ENCODE data around the gene ARHGAP24. TPM values are rescaled to one million over a fixed set of nuclear protein-coding genes. Genes with fewer than 3 reads are reported as not detected.

The ARHGAP24 gene
- total RNA-seq, 1 experiment from 2014 or later, result 5.4 TPM

DNA sequence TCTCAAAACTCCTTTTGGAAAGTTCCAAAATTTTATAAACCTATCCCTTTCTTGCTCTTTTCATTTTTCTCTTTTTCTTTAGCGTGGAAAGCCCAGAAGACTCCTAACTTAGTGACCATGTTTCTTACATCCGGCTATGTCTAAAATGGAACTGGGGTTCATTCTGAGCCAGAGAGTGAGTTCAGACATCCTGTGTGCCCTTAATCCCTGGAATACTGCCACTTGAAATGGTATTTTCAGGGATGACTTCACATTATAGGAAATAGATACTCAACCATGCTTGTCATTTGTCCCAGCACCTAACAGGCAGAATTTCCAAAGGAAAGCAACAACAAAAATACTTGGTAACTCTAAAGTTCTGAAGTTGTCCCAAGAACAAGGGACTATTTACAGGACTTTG, 379.6 kb downstream of the ARHGAP24 start:
- Histone ChIP-seq H3K27ac (no peak overlapping the region), H3K27me3 (replicated peaks) (no peaks in the 10 kb centered on the region), H3K4me1 (replicated peaks) (peaks cover under 1% of the 10 kb centered on the region), H3K9me3 (replicated peaks) (no peaks in the 10 kb centered on the region), H3K36me3 (no peaks in the 10 kb centered on the region), H3K4me3 (no peak overlapping the region)
- DNase-seq (ENCODE audit: low read depth in 1 of 2, low spot score in 2 of 2), result no peak

DNA sequence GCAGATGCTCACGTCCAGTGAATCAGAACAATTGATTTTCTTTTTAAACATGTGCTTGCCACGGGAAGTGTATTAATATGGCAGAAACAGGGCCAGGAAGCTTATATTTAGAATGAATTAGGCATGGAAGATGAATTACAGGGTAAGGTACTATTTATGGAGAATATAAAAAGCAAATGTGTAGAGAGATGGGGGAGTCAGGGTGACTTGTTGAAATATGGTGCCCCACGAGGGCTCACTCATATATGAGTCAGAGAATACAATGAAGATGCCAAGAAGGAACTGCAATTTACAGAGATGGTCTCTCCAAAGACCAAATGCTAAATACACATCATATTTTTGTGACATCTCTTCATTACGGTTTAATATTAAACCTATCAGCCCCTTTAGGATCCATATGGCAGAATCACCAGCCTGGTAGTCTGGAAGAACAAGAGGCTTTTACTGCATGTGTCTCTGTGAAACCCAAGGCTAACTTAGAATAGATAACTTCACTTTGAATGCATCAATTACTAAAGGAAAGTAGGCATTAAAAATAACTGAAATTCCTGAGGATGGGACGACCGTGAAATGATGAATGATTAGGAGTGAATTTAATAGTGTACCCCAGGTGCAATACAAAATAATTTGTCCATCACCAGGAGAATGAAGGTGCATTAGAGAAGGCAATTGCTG, 385.3 kb downstream of the ARHGAP24 start:
- Histone ChIP-seq H3K27ac (no peak overlapping the region), H3K27me3 (replicated peaks) (no peaks in the 10 kb centered on the region), H3K36me3 (no peaks in the 10 kb centered on the region), H3K4me1 (replicated peaks) (peaks cover 8% of the 10 kb centered on the region), H3K4me3 (no peak overlapping the region), H3K9me3 (replicated peaks) (no peaks in the 10 kb centered on the region)
- DNase-seq (ENCODE audit: low read depth in 1 of 2, low spot score in 2 of 2), result no peak

DNA sequence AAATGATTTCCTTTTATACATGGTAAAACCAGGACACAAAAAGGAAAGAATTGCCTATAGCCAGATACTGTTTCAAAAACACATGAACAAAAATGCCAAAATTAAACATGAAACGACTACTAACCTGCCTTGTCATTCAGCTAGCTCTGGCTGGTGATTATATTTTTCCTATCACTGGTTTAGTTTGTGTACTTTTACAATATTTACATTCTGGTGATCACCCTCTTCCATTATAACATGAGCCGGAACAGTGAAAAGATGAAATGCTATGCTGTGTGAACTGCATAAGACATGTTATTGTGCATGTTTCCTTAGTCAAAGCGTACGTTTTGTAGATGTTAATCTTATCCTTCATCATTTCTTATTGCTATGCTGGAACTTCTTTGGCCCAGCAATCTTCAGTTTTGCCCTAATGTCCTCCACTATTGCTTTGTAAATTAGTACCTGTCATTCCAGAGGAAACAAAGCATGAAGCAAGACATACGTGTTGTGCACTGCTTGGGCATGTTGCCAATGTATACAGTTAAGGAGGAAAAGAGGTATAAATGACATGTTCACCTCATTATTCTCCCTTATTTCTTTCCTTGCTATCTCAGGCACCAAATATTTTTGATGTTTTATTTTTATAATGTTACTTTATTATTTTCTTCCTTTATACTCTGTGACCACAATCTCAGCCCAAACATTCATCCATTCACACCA, 386.3 kb downstream of the ARHGAP24 start:
- H3K4me3 ChIP-seq, result no peak overlapping the region
- no peaks in the 10 kb centered on the region for H3K27me3 ChIP-seq (replicated peaks)
- H3K27ac ChIP-seq, result no peak overlapping the region
- no peaks in the 10 kb centered on the region for H3K9me3 ChIP-seq (replicated peaks)
- no peak for DNase-seq (ENCODE audit: low read depth in 1 of 2, low spot score in 2 of 2)
- H3K36me3 ChIP-seq, result no peaks in the 10 kb centered on the region
- peaks cover 8% of the 10 kb centered on the region for H3K4me1 ChIP-seq (replicated peaks)

DNA sequence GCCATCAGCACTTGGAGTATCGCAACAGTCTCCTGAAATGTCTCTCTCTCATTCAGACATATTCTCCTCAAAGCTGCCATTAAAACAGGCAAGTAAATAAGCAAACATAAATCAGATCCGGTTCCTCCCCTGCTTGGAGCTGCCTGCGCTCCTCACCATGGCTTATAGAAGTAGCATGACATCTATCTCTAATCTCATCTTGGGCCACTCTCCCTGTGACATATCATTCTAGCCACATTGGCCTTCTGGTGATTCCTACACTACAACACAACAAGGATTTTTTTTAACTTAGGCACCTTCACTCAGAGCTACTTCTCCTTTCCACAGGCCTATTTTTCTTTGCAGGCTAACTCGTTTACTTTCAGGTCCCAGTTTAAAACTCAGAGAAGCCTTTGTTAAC, 387.9 kb downstream of the ARHGAP24 start:
- H3K9me3 ChIP-seq (replicated peaks), result no peaks in the 10 kb centered on the region
- DNase-seq (ENCODE audit: low read depth in 1 of 2, low spot score in 2 of 2), result no peak
- H3K4me3 ChIP-seq, result no peak overlapping the region
- no peak overlapping the region for H3K27ac ChIP-seq
- H3K27me3 ChIP-seq (replicated peaks), result no peaks in the 10 kb centered on the region
- H3K36me3 ChIP-seq, result no peaks in the 10 kb centered on the region
- H3K4me1 ChIP-seq (replicated peaks), result peaks cover 8% of the 10 kb centered on the region

DNA sequence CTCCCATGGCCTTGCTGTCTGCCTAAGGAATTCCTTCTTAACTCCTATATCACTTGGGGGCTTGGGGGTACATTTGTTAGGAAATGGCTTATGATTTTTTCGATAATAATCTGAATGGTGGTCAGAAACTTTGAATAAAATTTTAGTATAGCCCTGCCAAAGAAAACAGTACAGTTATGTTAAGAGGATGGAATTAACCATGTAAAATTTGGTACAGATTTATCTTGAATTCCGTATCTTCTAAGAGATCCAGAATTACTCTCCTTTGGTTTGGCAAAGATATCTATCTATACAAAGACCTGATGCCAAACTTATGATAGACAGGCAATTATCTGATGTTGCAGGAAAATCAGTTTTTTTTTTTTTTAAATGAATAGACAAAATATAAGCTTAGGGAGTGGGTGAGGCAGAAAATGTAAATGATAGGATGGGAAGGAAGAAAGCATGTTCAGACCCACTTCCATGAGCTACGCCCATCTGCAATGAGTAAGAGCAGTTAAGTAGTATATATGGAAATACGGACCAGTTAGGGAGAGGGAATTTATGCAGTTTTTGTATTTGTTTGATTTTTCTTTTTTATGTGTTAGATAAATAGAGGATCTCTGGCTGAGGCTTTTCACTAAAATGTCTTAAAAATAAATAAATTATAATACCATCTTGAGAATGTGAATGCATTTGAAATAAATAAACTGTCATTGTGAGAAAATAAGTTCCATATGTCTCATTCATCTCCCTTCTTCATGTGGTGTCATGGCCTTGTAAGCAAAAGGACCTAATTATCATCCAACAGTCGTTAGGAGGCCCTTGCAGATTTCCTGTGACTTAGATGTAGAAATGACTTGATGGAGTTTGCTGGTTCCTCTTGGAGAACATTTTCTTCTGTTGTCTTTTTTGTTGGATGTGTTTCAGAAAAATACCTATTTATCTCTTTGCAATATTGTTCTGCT, 389.6 kb downstream of the ARHGAP24 start:
- H3K4me1 ChIP-seq (replicated peaks), result peaks cover 8% of the 10 kb centered on the region
- H3K27me3 ChIP-seq (replicated peaks), result no peaks in the 10 kb centered on the region
- no peaks in the 10 kb centered on the region for H3K9me3 ChIP-seq (replicated peaks)

DNA sequence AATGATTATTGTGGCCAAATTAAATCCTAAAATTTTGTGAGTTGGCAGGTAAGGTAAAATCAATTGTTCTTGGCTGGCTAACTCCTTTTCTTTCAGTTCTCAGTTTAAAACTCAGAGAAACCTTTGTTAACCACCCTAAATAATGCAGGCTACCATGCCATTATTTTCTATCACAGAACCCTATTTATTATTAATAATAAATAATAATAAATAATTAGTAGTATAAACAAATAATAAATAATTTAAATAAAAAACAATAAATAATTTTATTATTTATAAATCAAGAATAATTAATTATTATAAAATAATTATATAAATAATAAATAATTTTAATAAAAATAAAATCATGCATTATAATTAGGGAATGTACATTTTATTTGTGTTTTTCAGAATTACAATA, 390.3 kb downstream of the ARHGAP24 start:
- Histone ChIP-seq H3K27me3 (replicated peaks) (no peaks in the 10 kb centered on the region), H3K4me1 (replicated peaks) (peaks cover under 1% of the 10 kb centered on the region; the same call in 1 of the 2 replicates), H3K9me3 (replicated peaks) (no peaks in the 10 kb centered on the region), H3K4me3 (no peak overlapping the region), H3K36me3 (no peaks in the 10 kb centered on the region), H3K27ac (no peak overlapping the region)
- no peak for DNase-seq (ENCODE audit: low read depth in 1 of 2, low spot score in 2 of 2)

More for the DNA sequence above, 389.6 kb downstream of the ARHGAP24 start:
- Histone ChIP-seq H3K4me3 (no peak overlapping the region), H3K27ac (no peak overlapping the region), H3K36me3 (no peaks in the 10 kb centered on the region)
- no peak for DNase-seq (ENCODE audit: low read depth in 1 of 2, low spot score in 2 of 2)

DNA sequence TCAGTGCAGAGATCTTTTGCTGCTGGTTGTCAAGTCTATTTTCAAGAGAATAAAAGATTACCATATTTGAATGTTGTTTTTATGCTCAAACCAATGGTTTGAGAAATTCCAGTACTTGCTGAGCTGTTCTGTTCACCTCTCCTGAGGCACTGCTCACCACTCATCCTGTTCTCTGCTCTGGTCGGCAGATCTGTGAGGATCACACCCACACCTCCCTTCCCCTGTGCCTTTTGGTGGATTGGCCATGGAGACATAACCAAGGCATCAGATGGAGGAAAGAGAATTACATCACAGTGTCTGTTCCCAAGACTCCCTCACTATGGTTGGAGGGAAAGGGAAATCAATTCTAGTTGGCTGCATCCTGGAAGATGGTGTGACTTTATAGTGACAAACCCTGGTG, 391.6 kb downstream of the ARHGAP24 start:
- DNase-seq (ENCODE audit: low read depth in 1 of 2, low spot score in 2 of 2), result no peak
- no peaks in the 10 kb centered on the region for H3K9me3 ChIP-seq (replicated peaks)
- H3K36me3 ChIP-seq, result no peaks in the 10 kb centered on the region
- H3K27me3 ChIP-seq (replicated peaks), result no peaks in the 10 kb centered on the region
- no peak overlapping the region for H3K4me3 ChIP-seq
- H3K4me1 ChIP-seq (replicated peaks), result no peaks in the 10 kb centered on the region
- no peak overlapping the region for H3K27ac ChIP-seq

DNA sequence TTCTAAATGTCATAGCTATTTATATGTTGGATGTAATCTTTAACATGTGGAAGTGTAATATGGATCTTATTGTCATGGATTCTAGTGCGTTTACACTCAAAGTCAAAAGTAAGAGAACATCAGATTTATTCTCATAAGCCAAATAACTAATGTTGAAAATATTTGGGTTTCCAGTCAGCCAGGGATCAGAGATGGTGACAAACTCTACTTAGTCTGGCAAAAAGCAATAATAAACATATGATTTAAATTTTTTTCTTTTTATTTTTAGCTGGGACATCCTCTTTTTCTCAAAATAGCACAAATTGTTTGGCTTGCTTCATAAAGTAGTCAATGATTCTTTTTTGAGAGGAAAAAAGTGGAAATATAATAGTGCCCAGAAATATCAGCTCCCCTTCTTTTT, 392.3 kb downstream of the ARHGAP24 start:
- no peak for DNase-seq (ENCODE audit: low read depth in 1 of 2, low spot score in 2 of 2)
- H3K4me1 ChIP-seq (replicated peaks), result no peaks in the 10 kb centered on the region

DNA sequence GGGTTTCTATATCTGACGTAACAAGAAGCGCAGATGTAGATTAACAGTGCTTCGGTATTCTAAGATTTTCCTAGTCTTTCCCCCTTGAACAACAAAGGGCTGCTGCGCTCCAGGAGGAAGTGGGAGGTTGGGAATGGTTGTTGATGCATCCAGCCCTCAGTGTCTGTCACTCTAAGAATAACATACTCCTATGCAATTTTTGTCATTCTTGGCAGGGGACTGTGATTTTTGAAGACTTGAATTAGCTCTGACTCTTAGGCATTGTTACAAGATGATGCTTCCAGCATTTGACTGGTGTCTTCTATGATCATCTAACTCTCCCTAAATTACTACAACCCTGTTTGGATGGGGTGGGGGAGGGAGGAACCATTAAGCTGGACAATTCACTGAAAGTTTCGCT, 394.2 kb downstream of the ARHGAP24 start:
- Histone ChIP-seq H3K36me3 (no peaks in the 10 kb centered on the region), H3K4me3 (no peak overlapping the region), H3K27ac (no peak overlapping the region), H3K27me3 (replicated peaks) (no peaks in the 10 kb centered on the region), H3K4me1 (replicated peaks) (no peaks in the 10 kb centered on the region), H3K9me3 (replicated peaks) (no peaks in the 10 kb centered on the region)
- DNase-seq (ENCODE audit: low read depth in 1 of 2, low spot score in 2 of 2), result no peak

More for the DNA sequence above, 392.3 kb downstream of the ARHGAP24 start:
- no peak overlapping the region for H3K27ac ChIP-seq
- H3K4me3 ChIP-seq, result no peak overlapping the region
- no peaks in the 10 kb centered on the region for H3K9me3 ChIP-seq (replicated peaks)
- H3K27me3 ChIP-seq (replicated peaks), result no peaks in the 10 kb centered on the region
- no peaks in the 10 kb centered on the region for H3K36me3 ChIP-seq

DNA sequence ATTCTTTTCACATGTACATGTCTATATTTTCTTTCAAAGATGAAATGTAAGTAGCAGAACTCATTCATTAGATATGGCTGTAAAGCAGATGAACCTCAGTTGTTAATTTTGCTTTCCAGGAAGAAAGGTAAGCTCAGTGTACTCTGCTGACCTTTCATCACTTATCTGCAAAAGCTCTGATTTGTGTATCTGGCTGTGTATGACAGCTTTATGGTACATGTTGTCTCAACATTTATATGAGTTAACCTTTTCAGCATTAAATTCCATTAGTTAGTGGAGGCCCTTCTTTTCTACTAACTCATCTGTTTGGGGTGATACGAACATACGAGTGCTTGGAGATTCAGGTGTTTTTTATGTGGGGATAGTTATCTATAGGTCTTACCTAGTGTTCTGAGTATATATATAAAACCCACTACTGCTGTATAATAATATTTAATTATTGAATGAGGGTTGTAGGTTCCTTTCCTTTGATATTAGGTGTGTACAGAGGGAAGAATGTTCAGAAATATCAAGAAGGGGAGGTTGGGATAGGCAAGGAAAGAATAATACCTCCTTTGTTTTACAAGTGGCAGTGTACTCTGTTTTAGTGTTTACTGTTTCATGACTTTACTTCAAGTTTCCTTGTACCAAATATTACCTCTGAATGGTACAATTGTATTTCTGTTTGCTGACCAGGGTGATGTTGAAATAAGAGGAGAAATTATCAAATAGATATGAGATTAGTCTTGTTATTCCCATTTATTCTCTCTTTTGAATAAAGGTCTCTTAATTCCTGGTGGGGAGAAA, 395.5 kb downstream of the ARHGAP24 start:
- Histone ChIP-seq H3K4me1 (replicated peaks) (no peaks in the 10 kb centered on the region), H3K27ac (no peak overlapping the region)
- no peak for DNase-seq (ENCODE audit: low read depth in 1 of 2, low spot score in 2 of 2)

DNA sequence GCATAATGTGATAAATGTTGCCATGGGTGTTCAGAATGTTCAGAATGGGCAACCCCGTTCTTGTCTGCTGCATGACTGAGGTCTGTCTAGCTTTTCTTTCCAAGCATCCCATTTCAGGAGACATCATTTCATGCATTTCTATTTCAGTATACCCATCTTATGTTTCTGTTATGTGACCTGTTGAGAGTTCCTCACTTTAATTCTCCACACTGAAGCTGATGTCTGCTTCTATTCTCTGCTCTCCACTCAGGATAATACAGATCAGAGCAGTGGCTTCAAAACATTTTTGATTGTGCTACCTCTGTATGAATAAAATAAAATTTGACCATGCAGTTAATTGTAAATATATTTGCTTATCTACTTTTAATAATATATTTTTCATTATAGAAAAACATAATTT, 398.6 kb downstream of the ARHGAP24 start:
- H3K27me3 ChIP-seq (replicated peaks), result no peaks in the 10 kb centered on the region
- no peak for DNase-seq (ENCODE audit: low read depth in 1 of 2, low spot score in 2 of 2)
- no peaks in the 10 kb centered on the region for H3K36me3 ChIP-seq
- H3K4me1 ChIP-seq (replicated peaks), result no peaks in the 10 kb centered on the region
- no peak overlapping the region for H3K27ac ChIP-seq
- H3K4me3 ChIP-seq, result no peak overlapping the region
- H3K9me3 ChIP-seq (replicated peaks), result no peaks in the 10 kb centered on the region

More for the DNA sequence above, 395.5 kb downstream of the ARHGAP24 start:
- H3K4me3 ChIP-seq, result no peak overlapping the region
- no peaks in the 10 kb centered on the region for H3K27me3 ChIP-seq (replicated peaks)
- H3K36me3 ChIP-seq, result no peaks in the 10 kb centered on the region
- H3K9me3 ChIP-seq (replicated peaks), result no peaks in the 10 kb centered on the region

DNA sequence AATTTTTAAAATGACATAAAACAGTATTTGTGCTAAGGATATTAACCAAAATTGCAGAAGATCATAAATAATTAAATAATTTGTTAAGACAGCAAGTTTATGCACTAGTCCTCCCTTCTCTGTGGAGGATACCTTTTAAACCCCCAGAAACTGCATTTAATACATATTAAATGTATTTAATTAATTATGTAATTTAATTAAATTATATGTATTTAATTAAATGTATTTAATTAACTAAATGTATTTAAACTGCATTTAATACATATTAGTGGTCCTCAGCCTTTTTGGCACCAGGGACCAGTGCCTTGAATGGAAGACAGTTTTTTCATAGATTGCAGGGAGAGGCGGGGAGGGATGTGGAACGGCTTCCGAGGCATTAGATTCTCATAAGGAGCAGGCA, 404.6 kb downstream of the ARHGAP24 start:
- Histone ChIP-seq H3K27ac (no peak overlapping the region), H3K4me1 (replicated peaks) (no peaks in the 10 kb centered on the region), H3K36me3 (no peaks in the 10 kb centered on the region), H3K9me3 (replicated peaks) (no peaks in the 10 kb centered on the region), H3K27me3 (replicated peaks) (no peaks in the 10 kb centered on the region), H3K4me3 (no peak overlapping the region)
- no peak for DNase-seq (ENCODE audit: low read depth in 1 of 2, low spot score in 2 of 2)

DNA sequence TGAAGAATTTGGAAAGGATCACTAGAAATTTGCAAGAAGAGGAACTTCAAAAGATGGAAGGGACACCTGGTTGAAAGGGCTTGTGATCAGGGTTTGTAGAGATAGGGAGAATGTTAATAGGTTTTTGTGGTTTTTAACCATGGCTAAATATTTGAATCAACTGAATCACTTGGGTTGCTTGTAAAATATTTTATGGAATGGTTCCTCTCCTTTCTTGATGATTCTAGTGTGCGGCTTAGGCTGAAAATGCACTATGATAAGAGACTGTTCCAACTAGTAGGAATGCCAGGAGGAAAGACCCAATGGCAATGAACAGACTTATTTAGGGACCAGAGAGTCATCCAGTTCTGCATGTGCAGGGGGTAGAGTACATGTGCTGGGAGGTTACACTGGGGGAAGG, 408.2 kb downstream of the ARHGAP24 start:
- H3K4me1 ChIP-seq (replicated peaks), result 0 out of 2 replicates have a peak, but pooled peaks cover 6% of the 10 kb centered on the region
- no peak for DNase-seq (ENCODE audit: low read depth in 1 of 2, low spot score in 2 of 2)
- no peaks in the 10 kb centered on the region for H3K27me3 ChIP-seq (replicated peaks)

More for the DNA sequence above, 408.2 kb downstream of the ARHGAP24 start:
- Histone ChIP-seq H3K9me3 (replicated peaks) (no peaks in the 10 kb centered on the region), H3K4me3 (no peak overlapping the region), H3K36me3 (no peaks in the 10 kb centered on the region), H3K27ac (no peak overlapping the region)
